HCT116 (cell line): ENCODE measurements around the gene CSPG4.
"Not testable (repeated sequence)": the region's sequence is repeated elsewhere in the genome, so short reads cannot be mapped to it uniquely, and the experiment has no call there.

Experiments
- CTCF ChIP-seq, 3 experiments: fragments of 200-600 bp in 1 of 3; sonication (generic) in 1 of 3; IDR thresholded peaks in 2 of 3; conservative IDR thresholded peaks in 1 of 3; 2 replicates each; pipeline ENCODE4 v1.5.1; 2012 to 2017; ENCODE audit warnings: low read depth in 2 of 3, low read length in 2 of 3, antibody characterized with exemption in 1 of 3, borderline replicate concordance in 1 of 3, control low read depth in 1 of 3, mild to moderate bottlenecking in 1 of 3, mixed read lengths in 1 of 3, mixed run types in 1 of 3, moderate library complexity in 1 of 3; ENCODE audit not compliant: insufficient read depth in 1 of 3
- EZH2 ChIP-seq: fragments of 200-600 bp; sonication (generic); IDR thresholded peaks from 2 replicates; pipeline ENCODE4 v1.6.1; 2017; ENCODE audit warnings: antibody characterized with exemption, mixed run types
- MAX ChIP-seq: IDR thresholded peaks from 2 replicates; pipeline ENCODE4 v1.6.1; 2012
- POLR2A ChIP-seq: IDR thresholded peaks from 2 replicates; pipeline ENCODE4 v1.7.0; 2011; ENCODE audit warnings: borderline replicate concordance; ENCODE audit not compliant: insufficient read depth, insufficient read length; ENCODE audit errors: extremely low read depth
- POLR2AphosphoS5 ChIP-seq: IDR thresholded peaks from 2 replicates; pipeline ENCODE4 v1.6.1; 2011; ENCODE audit warnings: mild to moderate bottlenecking, low read depth, low read length, moderate library complexity
- SP1 ChIP-seq: IDR thresholded peaks from 2 replicates; pipeline ENCODE4 v1.6.1; 2012; ENCODE audit warnings: low read depth

DNA sequence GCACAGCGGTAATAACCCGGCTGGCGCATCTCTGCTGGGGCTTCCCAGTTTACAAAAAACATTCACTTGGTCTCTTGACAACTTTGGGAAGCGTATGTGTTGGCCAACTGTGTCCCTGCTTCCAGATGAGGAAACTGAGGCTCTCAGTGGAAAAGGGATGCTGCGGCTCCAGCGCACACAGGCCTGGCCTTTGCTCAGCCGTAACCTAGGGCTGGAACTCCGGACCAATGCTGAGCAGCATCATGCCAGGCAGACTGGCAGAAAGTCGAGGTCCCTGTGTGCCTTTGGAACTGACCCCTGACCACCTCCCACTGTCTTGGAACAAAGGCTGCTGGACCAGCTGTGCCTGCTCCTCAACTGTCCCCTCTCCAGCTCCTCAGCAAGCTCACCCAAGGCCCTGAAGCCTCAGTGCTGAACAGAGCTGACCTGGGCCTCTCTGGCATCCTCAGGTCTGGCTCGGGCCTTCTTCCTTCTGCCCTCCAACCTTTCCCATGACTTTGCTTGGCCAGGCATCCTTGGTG is 2.7 kb upstream of the CSPG4 start:
- not testable (repeated sequence) for TF ChIP-seq EZH2; POLR2A; SP1; MAX; POLR2AphosphoS5; CTCF (IDR thresholded peaks at IDR 0.05 in 2 of 3, conservative IDR thresholded peaks at IDR 0.05 in 1 of 3; ENCODE audit: borderline replicate concordance in 1 of 3, insufficient read depth in 1 of 3, low read depth in 2 of 3, low read length in 2 of 3)
